GM23248 (cell line): ENCODE results near the gene SURF4.

Experiments
- EZH2 ChIP-seq: fragments of 200-600 bp; sonication (generic); IDR thresholded peaks from 2 replicates; pipeline ENCODE4 v1.6.1; 2018; ENCODE audit warnings: antibody characterized with exemption, mild to moderate bottlenecking; ENCODE audit not compliant: insufficient read depth, poor library complexity, severe bottlenecking
- EZH2phosphoT487 ChIP-seq: fragments of 200-600 bp; sonication (generic); IDR thresholded peaks from 2 replicates; pipeline ENCODE4 v1.6.1; 2018; ENCODE audit warnings: antibody characterized with exemption, moderate library complexity, mild to moderate bottlenecking, low read depth; ENCODE audit not compliant: insufficient read depth

DNA sequence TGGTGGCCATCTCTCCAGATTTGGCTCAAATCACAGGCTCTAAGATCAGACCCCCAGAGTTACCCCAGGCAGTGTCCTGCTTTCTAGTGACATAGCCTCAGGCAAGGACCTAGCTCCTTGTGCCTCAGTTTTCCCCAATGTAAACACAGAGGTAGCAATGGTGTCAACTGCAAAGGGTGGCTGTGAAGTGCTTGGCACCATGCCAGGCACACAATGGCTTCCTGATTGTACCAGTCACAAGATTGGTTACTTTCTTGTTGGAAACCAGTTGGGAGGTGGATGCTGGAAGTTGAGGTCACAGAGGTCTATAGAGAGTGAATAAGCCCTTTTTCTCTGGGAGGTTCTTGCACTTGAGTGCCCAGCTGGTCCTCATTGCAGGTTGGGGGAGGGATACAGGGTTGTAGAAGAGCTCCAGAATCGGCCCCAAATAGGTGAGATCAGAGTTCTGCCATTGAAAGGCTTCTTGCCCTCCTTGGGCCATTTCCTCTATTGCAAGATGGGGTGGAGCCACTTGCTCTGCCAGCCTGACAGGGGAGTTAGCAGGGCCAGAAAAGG lies 2.6 kb upstream of the SURF4 start:
- TF ChIP-seq EZH2 (no peak), EZH2phosphoT487 (no peak)
